VCaP (cell line): ENCODE data around the gene CACNB1.
A peak's percentile ranks its signal among the peaks of the same experiment; 100 is the strongest.

Experiments used
- H3K27ac ChIP-seq: fragments of 450-650 bp; 2 replicates; pipeline ENCODE4 v1.5.1; 2017
- TF ChIP-seq, protein P1 (sequence below): fragments of 450-650 bp; conservative IDR thresholded peaks from 2 replicates; pipeline ENCODE4 v1.5.1; 2017; ENCODE audit warnings: mild to moderate bottlenecking, moderate library complexity

CACNB1 gene

GRCh38 chr17:39231591-39232551, 34.4 kb upstream of the CACNB1 start:
- TF ChIP-seq, protein P1, sequence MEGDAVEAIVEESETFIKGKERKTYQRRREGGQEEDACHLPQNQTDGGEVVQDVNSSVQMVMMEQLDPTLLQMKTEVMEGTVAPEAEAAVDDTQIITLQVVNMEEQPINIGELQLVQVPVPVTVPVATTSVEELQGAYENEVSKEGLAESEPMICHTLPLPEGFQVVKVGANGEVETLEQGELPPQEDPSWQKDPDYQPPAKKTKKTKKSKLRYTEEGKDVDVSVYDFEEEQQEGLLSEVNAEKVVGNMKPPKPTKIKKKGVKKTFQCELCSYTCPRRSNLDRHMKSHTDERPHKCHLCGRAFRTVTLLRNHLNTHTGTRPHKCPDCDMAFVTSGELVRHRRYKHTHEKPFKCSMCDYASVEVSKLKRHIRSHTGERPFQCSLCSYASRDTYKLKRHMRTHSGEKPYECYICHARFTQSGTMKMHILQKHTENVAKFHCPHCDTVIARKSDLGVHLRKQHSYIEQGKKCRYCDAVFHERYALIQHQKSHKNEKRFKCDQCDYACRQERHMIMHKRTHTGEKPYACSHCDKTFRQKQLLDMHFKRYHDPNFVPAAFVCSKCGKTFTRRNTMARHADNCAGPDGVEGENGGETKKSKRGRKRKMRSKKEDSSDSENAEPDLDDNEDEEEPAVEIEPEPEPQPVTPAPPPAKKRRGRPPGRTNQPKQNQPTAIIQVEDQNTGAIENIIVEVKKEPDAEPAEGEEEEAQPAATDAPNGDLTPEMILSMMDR = peak; percentile 74
- no peak overlapping the region for H3K27ac ChIP-seq

- no peak overlapping the region for H3K27ac ChIP-seq
- TF ChIP-seq, protein P1 = no peak
These were observed 33.7 kb upstream of the CACNB1 start for GRCh38 chr17:39231091-39231561.

DNA sequence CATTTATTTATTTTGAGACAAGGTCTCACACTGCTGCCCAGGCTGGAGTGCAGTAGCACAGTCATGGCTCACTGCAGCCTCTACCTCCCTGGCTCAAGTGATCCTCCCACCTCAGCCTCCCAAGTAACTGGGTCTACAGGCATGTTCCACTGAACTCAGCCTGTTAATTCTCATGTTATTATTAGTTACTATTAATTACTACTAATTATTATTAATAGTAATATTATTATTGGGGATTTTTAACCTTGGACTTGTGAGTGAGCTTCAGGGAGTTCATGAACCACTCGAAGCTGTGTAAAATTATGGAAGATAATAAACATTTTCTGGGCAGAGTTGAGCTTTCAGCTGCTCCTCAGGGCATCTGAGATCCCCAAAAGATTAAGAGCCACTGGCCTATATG, 32.9 kb upstream of the CACNB1 start:
- TF ChIP-seq, protein P1 = no peak
- H3K27ac ChIP-seq = no peak overlapping the region

GRCh38 chr17:39229274-39229913, 31.9 kb upstream of the CACNB1 start:
- H3K27ac ChIP-seq = no peak overlapping the region
- TF ChIP-seq, protein P1 = no peak

- no peak overlapping the region for H3K27ac ChIP-seq
- TF ChIP-seq, protein P1 = no peak
These were observed 30.0 kb upstream of the CACNB1 start for GRCh38 chr17:39227364-39227919.

- TF ChIP-seq, protein P1 = no peak
- H3K27ac ChIP-seq = no peak overlapping the region
These were observed 28.7 kb upstream of the CACNB1 start for GRCh38 chr17:39225959-39226683.
